WERI-Rb-1 (cell line): ENCODE results near the gene DEFB114.

Source experiments
- DNase-seq: peaks from one replicate; pipeline ENCODE4 v3.0.0-alpha.2; 2020
- H3K27ac ChIP-seq: fragments of 250-450 bp; sonication (Bioruptor Pico); 2 replicates; pipeline ENCODE4 v1.5.1; 2020; ENCODE audit warnings: mild to moderate bottlenecking, moderate library complexity
- H3K27me3 ChIP-seq: fragments of 250-450 bp; sonication (Bioruptor Pico); 2 replicates; pipeline ENCODE4 v1.5.1; 2021; ENCODE audit warnings: mild to moderate bottlenecking, low read depth, moderate library complexity; ENCODE audit not compliant: insufficient read depth, severe bottlenecking
- H3K36me3 ChIP-seq: fragments of 250-450 bp; sonication (Bioruptor Pico); 2 replicates; pipeline ENCODE4 v1.5.1; 2020; ENCODE audit warnings: mild to moderate bottlenecking, moderate library complexity
- H3K4me3 ChIP-seq: 2 replicates; pipeline ENCODE4 v1.5.1; 2011; ENCODE audit warnings: low read depth, mild to moderate bottlenecking, control low read depth, low read length
- H3K9me3 ChIP-seq: fragments of 250-450 bp; sonication (Bioruptor Pico); 2 replicates; pipeline ENCODE4 v1.5.1; 2021; ENCODE audit warnings: mild to moderate bottlenecking, moderate library complexity; ENCODE audit not compliant: severe bottlenecking
- TF ChIP-seq, protein P1 (sequence below): IDR thresholded peaks from 2 replicates; pipeline ENCODE4 v1.5.1; 2011; ENCODE audit warnings: low read depth, mild to moderate bottlenecking, control low read depth, inconsistent platforms, low read length

The DEFB114 gene

DNA sequence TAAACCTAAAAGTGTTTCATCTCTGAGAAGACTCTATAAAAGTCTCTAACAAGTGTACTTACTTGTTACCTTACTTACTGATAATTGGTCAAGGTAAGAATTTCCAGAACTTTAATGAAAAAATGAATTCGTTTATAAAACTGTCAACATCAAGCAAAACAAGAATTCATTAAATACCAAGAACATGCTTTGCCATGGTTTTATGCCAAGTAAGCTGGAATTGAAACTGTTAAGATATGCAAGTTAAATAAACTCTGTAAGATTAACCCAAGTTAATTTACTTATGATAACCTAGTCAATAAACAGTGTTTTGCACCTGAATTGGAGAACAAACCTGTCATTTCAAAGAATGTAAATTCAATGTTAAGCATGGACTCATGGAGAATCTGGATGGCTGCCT, 22.6 kb upstream of the DEFB114 start:
- no peak overlapping the region for H3K27ac ChIP-seq
- H3K4me3 ChIP-seq: no peak overlapping the region
- H3K27me3 ChIP-seq: no peaks in the 10 kb centered on the region
- no peaks in the 10 kb centered on the region for H3K36me3 ChIP-seq
- TF ChIP-seq, protein P1, sequence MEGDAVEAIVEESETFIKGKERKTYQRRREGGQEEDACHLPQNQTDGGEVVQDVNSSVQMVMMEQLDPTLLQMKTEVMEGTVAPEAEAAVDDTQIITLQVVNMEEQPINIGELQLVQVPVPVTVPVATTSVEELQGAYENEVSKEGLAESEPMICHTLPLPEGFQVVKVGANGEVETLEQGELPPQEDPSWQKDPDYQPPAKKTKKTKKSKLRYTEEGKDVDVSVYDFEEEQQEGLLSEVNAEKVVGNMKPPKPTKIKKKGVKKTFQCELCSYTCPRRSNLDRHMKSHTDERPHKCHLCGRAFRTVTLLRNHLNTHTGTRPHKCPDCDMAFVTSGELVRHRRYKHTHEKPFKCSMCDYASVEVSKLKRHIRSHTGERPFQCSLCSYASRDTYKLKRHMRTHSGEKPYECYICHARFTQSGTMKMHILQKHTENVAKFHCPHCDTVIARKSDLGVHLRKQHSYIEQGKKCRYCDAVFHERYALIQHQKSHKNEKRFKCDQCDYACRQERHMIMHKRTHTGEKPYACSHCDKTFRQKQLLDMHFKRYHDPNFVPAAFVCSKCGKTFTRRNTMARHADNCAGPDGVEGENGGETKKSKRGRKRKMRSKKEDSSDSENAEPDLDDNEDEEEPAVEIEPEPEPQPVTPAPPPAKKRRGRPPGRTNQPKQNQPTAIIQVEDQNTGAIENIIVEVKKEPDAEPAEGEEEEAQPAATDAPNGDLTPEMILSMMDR: no peak
- H3K9me3 ChIP-seq: no peaks in the 10 kb centered on the region
- DNase-seq: no peak

DNA sequence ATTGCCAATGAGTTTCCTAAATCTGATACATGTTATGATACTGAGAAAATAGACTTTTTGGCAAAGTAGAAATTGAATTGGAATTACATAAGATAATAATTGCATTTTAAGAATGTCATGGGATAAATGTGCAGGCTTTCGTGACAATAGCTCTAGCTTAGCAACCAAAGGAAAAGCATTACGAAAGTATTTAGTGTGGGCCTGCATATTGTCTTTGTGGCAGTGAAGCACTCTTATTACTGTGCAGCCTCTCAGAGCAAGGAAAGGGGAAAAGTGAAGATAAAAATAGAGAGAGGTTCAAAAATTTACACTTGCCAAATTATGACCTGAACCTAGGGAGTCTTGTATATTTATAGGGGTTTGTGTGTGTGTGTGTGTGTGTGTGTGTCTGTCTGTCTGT, 18.1 kb upstream of the DEFB114 start:
- no peaks in the 10 kb centered on the region for H3K36me3 ChIP-seq
- no peaks in the 10 kb centered on the region for H3K9me3 ChIP-seq
- H3K27me3 ChIP-seq: no peaks in the 10 kb centered on the region
- TF ChIP-seq, protein P1: no peak
- no peak for DNase-seq
- H3K4me3 ChIP-seq: no peak overlapping the region
- no peak overlapping the region for H3K27ac ChIP-seq

- no peak for DNase-seq
- Histone ChIP-seq H3K9me3 (no peaks in the 10 kb centered on the region), H3K27me3 (no peaks in the 10 kb centered on the region), H3K27ac (no peak overlapping the region), H3K36me3 (no peaks in the 10 kb centered on the region), H3K4me3 (no peak overlapping the region)
- TF ChIP-seq, protein P1: no peak
Observed at GRCh38 chr6:49980898-49981297, 16.9 kb upstream of the DEFB114 start.

DNA sequence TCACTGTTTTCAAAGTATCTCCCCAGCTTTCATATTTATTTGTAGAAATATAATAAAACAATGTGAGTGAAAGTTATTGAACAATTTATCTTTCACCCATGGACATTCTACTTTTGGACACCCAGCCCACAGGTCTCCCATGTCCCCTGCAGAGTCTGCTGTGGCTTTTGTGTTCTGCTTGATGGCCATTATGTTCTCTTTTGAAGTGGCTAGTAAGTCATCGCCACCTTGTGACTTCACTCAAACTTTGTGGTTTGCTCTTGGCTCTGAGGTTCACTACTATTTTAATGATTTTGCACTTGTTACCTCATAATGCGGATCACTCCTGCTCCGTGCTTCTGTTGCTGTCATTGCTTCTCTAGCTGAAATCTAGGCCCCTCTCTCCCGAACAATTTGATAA, 15.6 kb upstream of the DEFB114 start:
- Histone ChIP-seq H3K27me3 (no peaks in the 10 kb centered on the region), H3K27ac (no peak overlapping the region), H3K36me3 (no peaks in the 10 kb centered on the region), H3K9me3 (no peaks in the 10 kb centered on the region), H3K4me3 (no peak overlapping the region)
- no peak for DNase-seq
- TF ChIP-seq, protein P1: no peak

- Histone ChIP-seq H3K4me3 (no peak overlapping the region), H3K36me3 (no peaks in the 10 kb centered on the region), H3K27me3 (no peaks in the 10 kb centered on the region), H3K9me3 (no peaks in the 10 kb centered on the region), H3K27ac (no peak overlapping the region)
- DNase-seq: no peak
- TF ChIP-seq, protein P1: no peak
Observed at GRCh38 chr6:49978332-49979226, 14.6 kb upstream of the DEFB114 start.
